GM18502 (cell line): Measurements from ENCODE around the gene XYLT1.

ENCODE experiments used
- ATAC-seq: cut with Tn5 transposase; IDR thresholded peaks from one replicate; pipeline ENCODE4 v1.9.1; 2021; ENCODE audit warnings: mild to moderate bottlenecking; ENCODE audit not compliant: unreplicated experiment, poor library complexity

Gene XYLT1

GRCh38 chr16:17176199-17176598 lies 294.6 kb downstream of the XYLT1 start:
- no peak for ATAC-seq

- no peak for ATAC-seq
These were observed 297.5 kb downstream of the XYLT1 start for GRCh38 chr16:17173281-17173680.

- ATAC-seq: no peak
These were observed 299.3 kb downstream of the XYLT1 start for GRCh38 chr16:17171250-17172143.

GRCh38 chr16:17170435-17170834 lies 300.3 kb downstream of the XYLT1 start:
- no peak for ATAC-seq

- no peak for ATAC-seq
These were observed 302.6 kb downstream of the XYLT1 start for GRCh38 chr16:17168181-17168580.

- ATAC-seq: no peak
These were observed 304.7 kb downstream of the XYLT1 start for GRCh38 chr16:17166095-17166494.

GRCh38 chr16:17162560-17162959 lies 308.2 kb downstream of the XYLT1 start:
- ATAC-seq: no peak

- ATAC-seq: no peak
These were observed 309.8 kb downstream of the XYLT1 start for GRCh38 chr16:17160920-17161431.

- ATAC-seq: no peak
These were observed 310.4 kb downstream of the XYLT1 start for GRCh38 chr16:17160285-17160853.

GRCh38 chr16:17159617-17160016 lies 311.1 kb downstream of the XYLT1 start:
- no peak for ATAC-seq

- no peak for ATAC-seq
These were observed 314.8 kb downstream of the XYLT1 start for GRCh38 chr16:17155936-17156335.

GRCh38 chr16:17155485-17155884 lies 315.3 kb downstream of the XYLT1 start:
- no peak for ATAC-seq

GRCh38 chr16:17154981-17155380 lies 315.8 kb downstream of the XYLT1 start:
- no peak for ATAC-seq

GRCh38 chr16:17152311-17152710 lies 318.4 kb downstream of the XYLT1 start:
- no peak for ATAC-seq

GRCh38 chr16:17151335-17151734 lies 319.4 kb downstream of the XYLT1 start:
- no peak for ATAC-seq

- no peak for ATAC-seq
These were observed 320.8 kb downstream of the XYLT1 start for GRCh38 chr16:17149904-17150483.

- no peak for ATAC-seq
These were observed 322.8 kb downstream of the XYLT1 start for GRCh38 chr16:17147942-17148341.

GRCh38 chr16:17145029-17145428 lies 325.7 kb downstream of the XYLT1 start:
- no peak for ATAC-seq

- ATAC-seq: no peak
These were observed 326.3 kb downstream of the XYLT1 start for GRCh38 chr16:17144431-17144830.

GRCh38 chr16:17143546-17144419 lies 327.0 kb downstream of the XYLT1 start:
- no peak for ATAC-seq
